Mammary epithelial cell (primary cell): ENCODE results near the gene TADA2B.

ENCODE experiments used
- EZH2 ChIP-seq: IDR thresholded peaks from 2 replicates; pipeline ENCODE4 v1.6.1; 2012; ENCODE audit warnings: low read length, inconsistent platforms, borderline replicate concordance
- TF ChIP-seq, protein P1 (sequence below), 2 donors: IDR thresholded peaks in 1 of 2; conservative IDR thresholded peaks in 1 of 2; 2 replicates each; pipeline ENCODE4 v1.5.1; 2011 to 2012; ENCODE audit warnings: inconsistent platforms in 2 of 2, low read length in 2 of 2, mild to moderate bottlenecking in 2 of 2, control low read depth in 1 of 2, low read depth in 1 of 2; ENCODE audit not compliant: insufficient read depth in 1 of 2; ENCODE audit errors: extremely low read depth in 1 of 2

DNA sequence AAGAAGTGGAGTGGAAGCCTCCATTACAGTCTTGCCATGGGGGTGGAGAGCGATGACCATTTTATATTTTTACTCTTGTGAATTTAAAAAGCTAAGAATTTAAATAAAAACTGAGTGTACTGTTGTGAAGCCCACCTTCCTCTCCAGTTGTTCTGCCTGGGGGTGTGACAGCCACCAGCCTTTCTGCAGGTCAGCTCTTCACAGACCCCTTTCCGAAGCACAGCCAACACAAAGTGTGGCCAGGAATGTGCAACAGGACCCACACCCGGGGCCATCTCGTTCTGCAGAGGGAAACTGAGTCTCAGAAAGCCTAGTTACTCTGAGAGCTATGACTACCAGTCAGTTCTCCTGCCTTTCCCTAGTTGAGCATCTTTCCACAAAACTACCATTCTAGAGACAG lies 23.3 kb downstream of the TADA2B start:
- TF ChIP-seq, protein P1, sequence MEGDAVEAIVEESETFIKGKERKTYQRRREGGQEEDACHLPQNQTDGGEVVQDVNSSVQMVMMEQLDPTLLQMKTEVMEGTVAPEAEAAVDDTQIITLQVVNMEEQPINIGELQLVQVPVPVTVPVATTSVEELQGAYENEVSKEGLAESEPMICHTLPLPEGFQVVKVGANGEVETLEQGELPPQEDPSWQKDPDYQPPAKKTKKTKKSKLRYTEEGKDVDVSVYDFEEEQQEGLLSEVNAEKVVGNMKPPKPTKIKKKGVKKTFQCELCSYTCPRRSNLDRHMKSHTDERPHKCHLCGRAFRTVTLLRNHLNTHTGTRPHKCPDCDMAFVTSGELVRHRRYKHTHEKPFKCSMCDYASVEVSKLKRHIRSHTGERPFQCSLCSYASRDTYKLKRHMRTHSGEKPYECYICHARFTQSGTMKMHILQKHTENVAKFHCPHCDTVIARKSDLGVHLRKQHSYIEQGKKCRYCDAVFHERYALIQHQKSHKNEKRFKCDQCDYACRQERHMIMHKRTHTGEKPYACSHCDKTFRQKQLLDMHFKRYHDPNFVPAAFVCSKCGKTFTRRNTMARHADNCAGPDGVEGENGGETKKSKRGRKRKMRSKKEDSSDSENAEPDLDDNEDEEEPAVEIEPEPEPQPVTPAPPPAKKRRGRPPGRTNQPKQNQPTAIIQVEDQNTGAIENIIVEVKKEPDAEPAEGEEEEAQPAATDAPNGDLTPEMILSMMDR (conservative IDR thresholded peaks at IDR 0.05 in 1 of 2, IDR thresholded peaks at IDR 0.05 in 1 of 2; ENCODE audit: extremely low read depth in 1 of 2, insufficient read depth in 1 of 2, low read depth in 1 of 2, low read length in 2 of 2), result no peak
- no peak for TF ChIP-seq EZH2
